GM19238 (cell line): ENCODE measurements around the gene RNF145.
"Not testable (repeated sequence)": the region's sequence is repeated elsewhere in the genome, so short reads cannot be mapped to it uniquely, and the experiment has no call there.

Experiments
- DNase-seq: peaks from one replicate; pipeline ENCODE4 v3.0.0; 2011; ENCODE audit warnings: low spot score; ENCODE audit not compliant: insufficient read length

RNF145 gene, protein sequence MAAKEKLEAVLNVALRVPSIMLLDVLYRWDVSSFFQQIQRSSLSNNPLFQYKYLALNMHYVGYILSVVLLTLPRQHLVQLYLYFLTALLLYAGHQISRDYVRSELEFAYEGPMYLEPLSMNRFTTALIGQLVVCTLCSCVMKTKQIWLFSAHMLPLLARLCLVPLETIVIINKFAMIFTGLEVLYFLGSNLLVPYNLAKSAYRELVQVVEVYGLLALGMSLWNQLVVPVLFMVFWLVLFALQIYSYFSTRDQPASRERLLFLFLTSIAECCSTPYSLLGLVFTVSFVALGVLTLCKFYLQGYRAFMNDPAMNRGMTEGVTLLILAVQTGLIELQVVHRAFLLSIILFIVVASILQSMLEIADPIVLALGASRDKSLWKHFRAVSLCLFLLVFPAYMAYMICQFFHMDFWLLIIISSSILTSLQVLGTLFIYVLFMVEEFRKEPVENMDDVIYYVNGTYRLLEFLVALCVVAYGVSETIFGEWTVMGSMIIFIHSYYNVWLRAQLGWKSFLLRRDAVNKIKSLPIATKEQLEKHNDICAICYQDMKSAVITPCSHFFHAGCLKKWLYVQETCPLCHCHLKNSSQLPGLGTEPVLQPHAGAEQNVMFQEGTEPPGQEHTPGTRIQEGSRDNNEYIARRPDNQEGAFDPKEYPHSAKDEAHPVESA

DNA sequence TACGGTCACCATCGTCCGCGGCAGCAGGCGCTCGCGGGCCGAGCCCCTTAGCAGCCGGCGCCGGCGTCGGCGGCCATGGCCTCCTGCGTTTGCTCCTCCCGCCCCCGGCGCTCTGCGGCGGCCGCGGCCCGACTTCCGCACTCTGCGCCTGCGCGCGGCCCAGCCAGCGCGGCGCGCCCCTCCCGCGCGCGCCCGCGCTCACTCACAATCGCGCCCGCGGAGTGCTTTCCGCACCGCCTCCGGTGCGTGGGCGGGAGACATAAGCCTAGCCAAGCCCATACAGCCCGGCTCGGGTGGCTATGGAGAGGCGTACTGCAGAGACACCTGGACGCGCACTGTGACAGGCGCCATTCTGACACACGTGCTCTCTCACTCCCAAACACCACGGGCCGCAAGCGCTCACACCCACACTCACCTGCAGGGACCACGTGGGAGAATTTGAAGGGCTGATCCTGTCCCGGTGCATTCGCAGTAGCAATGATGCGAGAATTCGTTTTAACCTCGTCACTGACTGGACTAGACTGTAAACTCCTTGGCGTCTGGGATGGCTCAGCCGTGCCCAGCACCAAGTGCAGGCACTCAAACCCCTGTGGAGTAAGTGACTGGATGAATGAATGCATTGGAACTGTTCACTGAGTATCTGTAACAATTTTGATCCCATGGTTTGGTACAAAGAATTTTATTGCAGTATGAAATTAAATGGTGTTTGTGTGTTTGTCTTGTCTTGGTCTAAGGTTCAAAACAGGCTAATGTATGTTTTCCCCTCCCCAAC lies at the start of gene RNF145:
Gene RNF145 (minus strand): TSS at position 116 of the 772 bp plus-strand sequence. CDS start 5,936 bp downstream, outside the sequence.
- peak; percentile 69 for DNase-seq

GRCh38 chr5:159258361-159258760 lies 49.0 kb upstream of the RNF145 start:
- DNase-seq, result no peak

DNA sequence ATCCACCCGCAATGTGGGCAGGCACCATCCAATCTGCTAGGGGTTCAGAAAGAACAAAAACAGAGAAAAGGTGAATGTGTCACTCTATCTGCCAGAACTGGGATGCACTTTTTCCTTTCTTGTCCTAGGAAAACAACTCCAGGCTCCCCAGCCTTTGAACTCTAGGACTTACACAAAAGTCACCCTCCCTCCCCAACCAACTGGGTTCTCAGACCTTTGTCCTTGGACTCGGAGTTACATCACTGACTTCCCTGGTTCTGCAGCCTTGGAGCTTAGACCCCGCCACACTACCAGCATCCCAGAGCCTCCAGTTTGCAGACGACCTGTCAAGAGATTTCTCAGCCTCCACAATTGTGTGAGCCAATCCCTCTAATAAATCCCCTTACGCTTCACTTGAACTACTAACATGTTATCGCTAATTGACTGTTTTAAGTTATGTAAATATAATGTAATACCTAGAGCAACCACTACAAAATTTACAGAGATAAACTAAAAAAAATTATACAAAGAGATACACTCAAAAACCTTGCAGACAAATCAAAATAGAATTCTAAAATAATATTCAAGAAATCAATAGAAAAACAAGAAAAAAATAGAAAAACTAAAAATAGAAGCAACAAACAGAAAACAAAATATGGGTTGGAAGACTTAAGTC lies 48.4 kb upstream of the RNF145 start:
- DNase-seq, result no peak

DNA sequence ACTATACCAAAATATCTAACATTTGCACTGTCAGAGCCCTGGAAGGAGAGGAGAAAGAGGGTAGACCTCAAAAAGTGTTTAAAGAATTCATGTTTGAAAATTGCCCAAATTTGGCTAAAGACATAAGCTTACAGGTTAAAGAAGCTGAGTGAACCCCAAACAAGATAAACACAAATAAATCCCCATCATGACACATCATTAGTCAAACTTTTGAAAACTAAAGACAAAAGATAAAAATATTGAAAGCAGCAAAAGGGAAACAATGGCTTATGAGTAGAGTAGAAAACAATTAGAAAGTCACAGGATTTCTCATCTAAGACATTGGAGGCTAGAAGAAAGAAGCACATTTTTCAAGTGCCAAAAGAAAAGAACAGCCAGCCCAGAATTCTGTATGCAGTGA lies 47.7 kb upstream of the RNF145 start:
- DNase-seq, result no peak

DNA sequence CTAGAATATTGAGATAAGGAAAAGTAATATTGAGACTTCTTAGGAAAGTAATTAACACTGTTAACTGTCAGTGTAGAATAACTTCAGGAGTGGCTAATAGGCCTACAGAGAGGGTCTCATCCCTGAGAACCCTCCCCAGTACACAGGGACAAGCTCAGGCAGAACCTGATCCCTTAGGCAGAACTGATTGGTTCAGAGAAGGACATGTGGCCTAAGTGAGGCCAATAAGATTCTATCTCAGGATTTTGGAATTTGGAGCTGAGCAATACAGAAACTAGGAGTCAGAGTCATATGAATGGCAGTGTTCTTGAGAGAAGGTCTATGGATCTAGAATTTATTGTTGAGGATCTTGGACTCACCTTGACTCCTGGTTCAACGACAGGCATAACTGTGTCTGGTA lies 42.8 kb upstream of the RNF145 start:
- no peak for DNase-seq

DNA sequence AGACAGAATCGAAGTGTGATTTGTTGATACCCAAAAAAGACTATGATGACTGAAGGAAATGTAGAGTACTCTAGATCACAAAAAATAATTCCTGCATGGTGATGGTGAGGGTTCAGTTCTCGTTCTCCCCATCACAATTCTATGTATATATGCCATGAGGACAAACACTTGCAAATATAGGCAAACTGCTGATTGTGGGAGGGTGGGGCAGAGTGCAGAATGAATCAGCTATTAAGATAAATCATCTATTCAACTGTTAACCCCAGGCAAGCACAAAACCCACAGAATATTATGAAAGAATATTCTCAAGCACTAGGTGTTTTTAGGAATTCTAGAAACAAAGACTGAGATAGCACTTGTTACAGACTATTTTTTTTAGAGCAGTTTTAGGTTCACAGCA lies 39.8 kb upstream of the RNF145 start:
- no peak for DNase-seq

- DNase-seq, result no peak
Measured at GRCh38 chr5:159244890-159245289, 35.5 kb upstream of the RNF145 start.

GRCh38 chr5:159244163-159244562 lies 34.8 kb upstream of the RNF145 start:
- DNase-seq, result no peak

- no peak for DNase-seq
Measured at GRCh38 chr5:159243385-159243784, 34.0 kb upstream of the RNF145 start.

GRCh38 chr5:159242656-159243055 lies 33.3 kb upstream of the RNF145 start:
- DNase-seq, result no peak

- no peak for DNase-seq
Measured at GRCh38 chr5:159241946-159242552, 32.7 kb upstream of the RNF145 start.

GRCh38 chr5:159240301-159240870 lies 31.0 kb upstream of the RNF145 start:
- no peak for DNase-seq

DNA sequence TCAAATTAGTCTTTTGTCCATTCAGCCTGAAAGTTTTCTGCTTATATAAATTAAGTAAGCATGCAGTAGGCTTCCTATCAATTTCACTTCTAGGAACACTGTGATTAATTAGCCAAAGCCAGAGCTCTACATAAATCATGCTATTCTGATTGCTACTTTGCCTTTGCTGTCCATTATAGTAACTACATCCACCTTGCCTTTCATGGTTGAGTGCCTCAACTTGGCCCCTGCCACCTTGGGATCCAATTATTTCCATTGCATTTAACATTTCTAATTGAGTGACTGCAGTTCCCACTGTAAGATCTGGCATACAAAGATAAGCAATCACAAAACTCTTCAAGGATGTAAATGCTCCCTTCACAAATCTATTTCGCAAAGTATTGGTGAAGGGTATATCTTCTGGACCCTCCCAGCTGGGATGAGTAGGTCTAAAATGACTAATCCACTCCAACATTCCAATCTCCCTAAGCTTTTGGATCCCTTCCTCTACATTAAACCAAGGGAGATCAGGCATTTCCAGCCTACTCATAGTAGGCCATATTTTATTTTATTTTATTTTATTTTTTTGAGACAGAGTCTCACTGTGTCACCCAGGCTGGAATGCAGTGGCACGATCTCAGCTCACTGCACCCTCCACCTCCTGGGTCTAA lies 26.6 kb upstream of the RNF145 start:
- not testable (repeated sequence) for DNase-seq

- DNase-seq, result no peak
Measured at GRCh38 chr5:159231167-159231566, 21.8 kb upstream of the RNF145 start.

- no peak for DNase-seq
Measured at GRCh38 chr5:159230657-159231056, 21.3 kb upstream of the RNF145 start.

DNA sequence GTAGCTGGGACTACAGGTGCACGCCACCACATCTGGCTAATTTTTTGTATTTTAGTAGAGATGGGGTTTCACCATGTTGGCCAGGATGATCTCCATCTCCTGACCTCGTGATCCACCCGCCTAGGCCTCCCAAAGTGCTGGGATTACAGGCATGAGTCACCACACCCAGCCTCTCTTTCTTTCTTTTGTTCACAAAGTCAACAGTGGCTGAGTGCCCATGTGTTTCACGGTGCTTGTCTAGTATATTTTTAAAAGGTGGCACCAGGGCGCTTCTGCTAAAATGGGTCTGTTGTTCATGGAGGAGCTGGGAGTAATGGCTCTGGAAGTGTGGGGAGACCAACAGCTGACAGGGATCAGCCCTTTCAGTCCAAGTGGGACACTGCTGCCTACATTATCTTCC lies 18.7 kb upstream of the RNF145 start:
- DNase-seq, result not testable (repeated sequence)

DNA sequence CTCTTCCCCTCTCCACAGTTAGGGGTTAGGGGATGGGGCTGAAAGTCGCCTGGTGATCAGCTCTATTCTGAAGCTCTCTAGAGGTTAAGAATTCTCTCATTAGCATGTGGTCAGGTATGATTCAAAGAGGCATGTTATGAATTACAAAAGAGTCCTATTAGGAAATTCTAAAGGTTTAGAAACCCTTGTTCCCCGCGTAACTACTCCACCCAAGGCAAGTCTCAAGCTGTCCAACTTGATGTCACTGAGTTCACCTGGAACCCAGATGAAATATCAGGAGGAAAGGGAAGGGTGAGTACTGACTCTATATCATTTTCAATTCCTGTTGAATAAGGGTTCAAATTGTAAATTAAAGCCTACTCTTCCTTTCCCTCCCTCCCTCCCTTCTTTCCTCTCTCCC lies 18.1 kb upstream of the RNF145 start:
- no peak for DNase-seq

DNA sequence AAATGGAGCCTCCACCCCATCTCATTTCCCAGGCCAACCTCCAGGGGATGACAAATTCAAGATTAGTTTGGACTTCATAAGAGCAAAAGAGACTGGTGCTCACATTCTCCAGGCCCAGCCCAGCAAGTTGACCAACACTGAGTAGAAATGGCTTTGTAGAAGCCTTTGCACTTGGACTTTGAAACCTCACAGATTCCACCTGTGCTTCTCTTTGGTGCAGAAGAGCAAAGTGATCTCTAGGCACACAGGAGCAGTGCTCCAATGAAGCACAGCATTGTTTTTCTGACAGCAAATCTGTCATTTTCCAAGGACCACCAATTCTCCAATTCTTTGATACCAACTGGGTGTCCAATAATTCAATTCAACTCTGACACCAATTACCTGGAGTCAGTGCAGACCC lies 17.1 kb upstream of the RNF145 start:
- DNase-seq, result no peak

- no peak for DNase-seq
Measured at GRCh38 chr5:159224471-159224870, 15.1 kb upstream of the RNF145 start.

DNA sequence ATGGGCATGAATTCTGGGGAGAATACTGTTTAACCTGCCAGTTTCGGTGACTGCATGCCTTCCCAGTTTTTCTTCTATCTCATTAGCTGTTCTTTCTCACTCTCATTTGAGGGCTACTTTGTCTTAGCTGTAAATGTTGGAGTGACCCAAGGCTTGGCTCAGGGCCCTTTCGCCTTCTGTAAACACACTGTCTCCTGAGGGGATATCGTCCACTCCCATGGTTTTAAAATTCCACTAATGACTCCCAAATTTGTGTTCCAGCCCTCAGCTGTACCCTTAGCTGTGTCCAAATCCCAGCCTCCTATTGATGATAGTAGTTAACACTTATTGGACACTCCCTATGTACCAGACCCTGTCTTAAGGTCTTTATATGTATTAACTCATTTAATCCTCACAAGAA lies 14.1 kb upstream of the RNF145 start:
- no peak for DNase-seq
